ENCODE data around the gene PPT2.

The PPT2 gene

DNA sequence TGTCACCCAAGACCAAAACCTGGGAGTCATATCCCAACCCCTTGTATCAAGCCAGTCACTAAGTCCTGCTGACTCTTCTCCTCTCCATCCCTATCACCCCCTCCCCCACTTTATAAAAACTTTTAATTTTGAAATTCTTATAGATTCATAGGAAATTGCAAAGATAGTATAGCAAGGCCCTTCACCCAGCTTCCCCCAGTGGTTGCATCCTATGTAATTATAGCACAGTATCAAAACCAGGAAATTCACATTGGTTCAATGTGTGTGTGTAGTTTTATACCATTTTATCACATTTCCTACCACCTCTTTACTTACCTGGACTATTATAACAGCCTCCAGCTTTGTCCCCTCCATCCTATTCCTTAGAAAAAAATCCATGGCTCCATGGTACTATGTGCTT is 4.1 kb downstream of the PPT2 start:
- Histone ChIP-seq H3K4me1 (ENCODE audit: low read length) (0 out of 2 replicates have a peak, but pooled peaks cover 4% of the 10 kb centered on the region), H3K4me2 (ENCODE audit: low read depth, low read length) (no peak overlapping the region), H4K20me1 (ENCODE audit: insufficient read depth, low read length) (no peaks in the 10 kb centered on the region), H3K36me3 (replicated peaks; ENCODE audit: insufficient read depth, low read length) (no peaks in the 10 kb centered on the region), H3K4me3 (ENCODE audit: low read length) (no peak overlapping the region), H3K9me3 (replicated peaks; ENCODE audit: insufficient read depth, low read length) (no peaks in the 10 kb centered on the region), H2AFZ (ENCODE audit: low read length) (no peak overlapping the region), H3F3A (ENCODE audit: insufficient read depth, low read length) (no peaks in the 10 kb centered on the region), H3K79me2 (ENCODE audit: low read length) (no peaks in the 10 kb centered on the region), H3K9ac (ENCODE audit: low read length) (no peak overlapping the region), H3K27me3 (replicated peaks; ENCODE audit: insufficient read depth, low read length) (peaks cover 12% of the 10 kb centered on the region), H3K9me2 (replicated peaks; ENCODE audit: insufficient read depth, low read length) (no peaks in the 10 kb centered on the region), H3K27ac (ENCODE audit: low read length) (no peak overlapping the region)
- TF ChIP-seq EZH2phosphoT487 (IDR thresholded peaks at IDR 0.05; ENCODE audit: low read length) (no peak), EZH2 (optimal IDR thresholded peaks at IDR 0.05; ENCODE audit: low read depth, low read length) (no peak)
- TF ChIP-seq, protein P1, sequence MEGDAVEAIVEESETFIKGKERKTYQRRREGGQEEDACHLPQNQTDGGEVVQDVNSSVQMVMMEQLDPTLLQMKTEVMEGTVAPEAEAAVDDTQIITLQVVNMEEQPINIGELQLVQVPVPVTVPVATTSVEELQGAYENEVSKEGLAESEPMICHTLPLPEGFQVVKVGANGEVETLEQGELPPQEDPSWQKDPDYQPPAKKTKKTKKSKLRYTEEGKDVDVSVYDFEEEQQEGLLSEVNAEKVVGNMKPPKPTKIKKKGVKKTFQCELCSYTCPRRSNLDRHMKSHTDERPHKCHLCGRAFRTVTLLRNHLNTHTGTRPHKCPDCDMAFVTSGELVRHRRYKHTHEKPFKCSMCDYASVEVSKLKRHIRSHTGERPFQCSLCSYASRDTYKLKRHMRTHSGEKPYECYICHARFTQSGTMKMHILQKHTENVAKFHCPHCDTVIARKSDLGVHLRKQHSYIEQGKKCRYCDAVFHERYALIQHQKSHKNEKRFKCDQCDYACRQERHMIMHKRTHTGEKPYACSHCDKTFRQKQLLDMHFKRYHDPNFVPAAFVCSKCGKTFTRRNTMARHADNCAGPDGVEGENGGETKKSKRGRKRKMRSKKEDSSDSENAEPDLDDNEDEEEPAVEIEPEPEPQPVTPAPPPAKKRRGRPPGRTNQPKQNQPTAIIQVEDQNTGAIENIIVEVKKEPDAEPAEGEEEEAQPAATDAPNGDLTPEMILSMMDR (IDR thresholded peaks at IDR 0.05; ENCODE audit: low read length) = no peak
- no peak for DNase-seq

DNA sequence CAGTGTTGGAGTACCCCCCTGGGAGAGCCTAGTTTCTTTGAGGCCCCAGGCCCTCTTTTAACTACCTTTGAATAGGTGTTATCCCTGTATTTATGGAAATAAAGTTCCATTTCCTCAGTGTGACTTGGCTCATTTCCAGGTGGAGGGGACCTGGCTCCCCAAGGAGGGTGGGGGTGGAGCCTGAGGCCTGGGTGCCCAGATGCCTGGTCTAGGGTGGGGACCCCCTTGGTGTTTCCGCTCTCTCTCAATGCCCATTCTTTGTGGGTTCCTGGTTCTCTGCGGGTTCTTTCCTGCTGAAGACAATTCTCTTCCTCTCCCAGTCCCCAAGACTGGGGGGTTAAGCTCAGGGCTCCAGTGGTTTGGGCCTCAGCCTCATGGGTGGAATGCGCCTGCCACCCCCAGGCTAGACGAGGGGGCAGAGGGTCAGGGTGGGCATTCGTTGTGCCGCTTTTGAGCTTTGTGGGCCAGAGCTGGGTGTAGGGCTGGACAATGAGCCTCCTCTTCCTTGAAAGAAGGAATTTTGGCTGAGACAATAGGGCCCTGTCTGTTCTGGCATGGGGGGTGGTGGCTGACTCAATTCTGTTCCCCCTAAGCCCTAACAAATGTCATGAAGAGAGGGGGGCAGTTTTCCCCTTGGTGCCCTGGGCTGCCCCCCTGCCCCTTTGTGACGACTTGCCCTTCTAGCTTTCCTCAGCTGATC is 9.8 kb downstream of the PPT2 start:
- no peak overlapping the region for H3K27ac ChIP-seq (ENCODE audit: low read length)

DNA sequence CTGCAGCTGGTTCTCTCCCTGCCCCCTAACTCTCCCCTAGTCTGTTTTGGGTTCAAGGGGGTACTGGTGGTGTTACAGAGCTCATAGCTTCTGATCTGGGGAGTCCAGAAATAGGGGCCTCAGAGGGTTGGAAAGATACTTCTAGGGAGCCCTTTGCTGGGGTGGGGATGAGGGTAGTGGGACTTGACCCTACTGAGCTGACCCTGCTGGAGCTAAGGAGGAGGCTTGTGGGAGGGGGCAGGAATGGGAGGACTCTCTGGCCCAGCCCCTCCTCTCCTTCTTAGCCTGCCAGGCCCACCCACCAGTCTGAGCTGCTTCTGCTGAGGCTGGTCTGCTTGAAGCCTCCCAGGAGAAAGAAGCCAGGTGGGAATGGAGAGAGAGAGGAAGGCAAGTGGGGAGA is 10.4 kb downstream of the PPT2 start, which contains the start of gene EGFL8:
TSS of gene EGFL8 (plus strand) at position 301 of the 400 bp plus-strand sequence. CDS start 1,571 bp downstream, outside the sequence.
- Histone ChIP-seq H3K36me3 (replicated peaks; ENCODE audit: insufficient read depth, low read length) (no peaks in the 10 kb centered on the region), H3K79me2 (ENCODE audit: low read length) (no peaks in the 10 kb centered on the region), H3K27ac (ENCODE audit: low read length) (no peak within 1 kb of the TSS), H3F3A (ENCODE audit: insufficient read depth, low read length) (no peaks in the 10 kb centered on the region), H3K4me1 (ENCODE audit: low read length) (no peaks in the 10 kb centered on the region), H3K4me3 (ENCODE audit: low read length) (no peak within 1 kb of the TSS), H4K20me1 (ENCODE audit: insufficient read depth, low read length) (no peaks in the 10 kb centered on the region), H2AFZ (ENCODE audit: low read length) (no peak within 1 kb of the TSS), H3K4me2 (ENCODE audit: low read depth, low read length) (no peak within 1 kb of the TSS), H3K9me2 (replicated peaks; ENCODE audit: insufficient read depth, low read length) (no peaks in the 10 kb centered on the region), H3K27me3 (replicated peaks; ENCODE audit: insufficient read depth, low read length) (no peaks in the 10 kb centered on the region), H3K9me3 (replicated peaks; ENCODE audit: insufficient read depth, low read length) (no peaks in the 10 kb centered on the region), H3K9ac (ENCODE audit: low read length) (no peak within 1 kb of the TSS)
- no peak for TF ChIP-seq EZH2 (optimal IDR thresholded peaks at IDR 0.05; ENCODE audit: low read depth, low read length)
- DNase-seq = no peak

More for the DNA sequence above, 9.8 kb downstream of the PPT2 start:
- Histone ChIP-seq H3K4me1 (ENCODE audit: low read length) (no peaks in the 10 kb centered on the region), H3F3A (ENCODE audit: insufficient read depth, low read length) (no peaks in the 10 kb centered on the region), H3K36me3 (replicated peaks; ENCODE audit: insufficient read depth, low read length) (no peaks in the 10 kb centered on the region), H4K20me1 (ENCODE audit: insufficient read depth, low read length) (no peaks in the 10 kb centered on the region), H2AFZ (ENCODE audit: low read length) (no peak overlapping the region), H3K9me2 (replicated peaks; ENCODE audit: insufficient read depth, low read length) (no peaks in the 10 kb centered on the region), H3K4me2 (ENCODE audit: low read depth, low read length) (no peak overlapping the region), H3K9me3 (replicated peaks; ENCODE audit: insufficient read depth, low read length) (no peaks in the 10 kb centered on the region), H3K9ac (ENCODE audit: low read length) (no peak overlapping the region), H3K79me2 (ENCODE audit: low read length) (no peaks in the 10 kb centered on the region), H3K4me3 (ENCODE audit: low read length) (no peak overlapping the region), H3K27me3 (replicated peaks; ENCODE audit: insufficient read depth, low read length) (no peaks in the 10 kb centered on the region)
- DNase-seq = no peak
- TF ChIP-seq EZH2 (optimal IDR thresholded peaks at IDR 0.05; ENCODE audit: low read depth, low read length) (no peak), EZH2phosphoT487 (IDR thresholded peaks at IDR 0.05; ENCODE audit: low read length) (no peak)
- TF ChIP-seq, protein P1 (IDR thresholded peaks at IDR 0.05; ENCODE audit: low read length) = no peak

DNA sequence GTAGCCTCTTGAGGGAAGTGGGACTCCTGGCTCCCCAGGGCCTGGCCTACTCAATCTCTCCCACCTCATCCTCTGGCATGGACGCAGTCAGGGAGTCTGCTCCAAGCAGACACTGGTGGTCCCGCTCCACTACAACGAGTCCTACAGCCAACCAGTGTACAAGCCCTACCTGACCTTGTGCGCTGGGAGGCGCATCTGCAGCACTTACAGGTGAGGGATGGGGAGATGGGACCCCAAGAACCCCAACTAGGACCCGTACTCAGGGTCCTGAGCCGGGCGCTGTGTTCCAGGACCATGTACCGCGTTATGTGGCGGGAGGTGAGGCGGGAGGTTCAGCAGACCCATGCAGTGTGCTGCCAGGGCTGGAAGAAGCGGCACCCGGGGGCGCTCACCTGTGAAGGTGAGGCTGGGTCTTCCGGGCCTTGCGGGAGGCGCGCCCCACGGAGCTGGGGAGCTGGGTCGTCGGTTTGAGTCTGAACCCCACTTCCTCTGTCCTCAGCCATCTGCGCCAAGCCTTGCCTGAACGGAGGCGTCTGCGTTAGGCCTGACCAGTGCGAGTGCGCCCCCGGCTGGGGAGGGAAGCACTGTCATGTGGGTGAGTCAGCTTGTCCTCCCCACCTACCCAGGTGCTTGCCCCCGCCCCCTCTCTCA is 12.6 kb downstream of the PPT2 start:
- H3K9ac ChIP-seq (ENCODE audit: low read length) = no peak overlapping the region
- H2AFZ ChIP-seq (ENCODE audit: low read length) = no peak overlapping the region
- no peak for DNase-seq
- no peaks in the 10 kb centered on the region for H3K4me1 ChIP-seq (ENCODE audit: low read length)
- TF ChIP-seq EZH2 (optimal IDR thresholded peaks at IDR 0.05; ENCODE audit: low read depth, low read length) (no peak), EZH2phosphoT487 (IDR thresholded peaks at IDR 0.05; ENCODE audit: low read length) (no peak)
- TF ChIP-seq, protein P1 (IDR thresholded peaks at IDR 0.05; ENCODE audit: low read length) = no peak
- H4K20me1 ChIP-seq (ENCODE audit: insufficient read depth, low read length) = no peaks in the 10 kb centered on the region
- no peaks in the 10 kb centered on the region for H3F3A ChIP-seq (ENCODE audit: insufficient read depth, low read length)
- H3K9me3 ChIP-seq (replicated peaks; ENCODE audit: insufficient read depth, low read length) = no peaks in the 10 kb centered on the region
- H3K27me3 ChIP-seq (replicated peaks; ENCODE audit: insufficient read depth, low read length) = no peaks in the 10 kb centered on the region
- no peak overlapping the region for H3K27ac ChIP-seq (ENCODE audit: low read length)
- H3K4me2 ChIP-seq (ENCODE audit: low read depth, low read length) = no peak overlapping the region
- H3K9me2 ChIP-seq (replicated peaks; ENCODE audit: insufficient read depth, low read length) = no peaks in the 10 kb centered on the region
- no peaks in the 10 kb centered on the region for H3K79me2 ChIP-seq (ENCODE audit: low read length)
- H3K4me3 ChIP-seq (ENCODE audit: low read length) = no peak overlapping the region
- no peaks in the 10 kb centered on the region for H3K36me3 ChIP-seq (replicated peaks; ENCODE audit: insufficient read depth, low read length)
